Measurements from ENCODE around the gene TSC22D2. TPM values are rescaled to one million over a fixed set of nuclear protein-coding genes. Genes with fewer than 3 reads are reported as not detected.

The TSC22D2 gene
- total and polyA plus RNA-seq, 8 donors = 7.1 to 32.2 (median 17.9) TPM

GRCh38 chr3:150378301-150378748 is 29.8 kb upstream of the TSC22D2 start:
- 78 to 92% (median 86%) methylated on average over 6 of the region's 6 CpGs for WGBS, 5 donors
- no peaks in the 10 kb centered on the region for H3K27me3 ChIP-seq
- TF ChIP-seq CTCF (IDR thresholded peaks at IDR 0.05) (no peak), EP300 (IDR thresholded peaks at IDR 0.05) (no peak), POLR2A (IDR thresholded peaks at IDR 0.05) (no peak), POLR2AphosphoS5 (IDR thresholded peaks at IDR 0.05) (no peak)
- H3K9me3 ChIP-seq = no peaks in the 10 kb centered on the region
- intact Hi-C loops (cut with DNase I; ENCODE audit: low total_unique reads) = no loop called here
- no peak overlapping the region for H3K27ac ChIP-seq
- DNase-seq = no peak
- peaks cover 0 to 4% (median 0%) of the 10 kb centered on the region in 4 donors for H3K4me1 ChIP-seq
- no peak overlapping the region for H3K4me3 ChIP-seq
- no peaks in the 10 kb centered on the region for H3K36me3 ChIP-seq

GRCh38 chr3:150379469-150379868 is 28.6 kb upstream of the TSC22D2 start:
- H3K36me3 ChIP-seq = no peaks in the 10 kb centered on the region
- TF ChIP-seq EP300 (IDR thresholded peaks at IDR 0.05) (no peak), CTCF (IDR thresholded peaks at IDR 0.05) (no peak), POLR2A (IDR thresholded peaks at IDR 0.05) (no peak), POLR2AphosphoS5 (IDR thresholded peaks at IDR 0.05) (no peak)
- H3K27me3 ChIP-seq = no peaks in the 10 kb centered on the region
- no peaks in the 10 kb centered on the region for H3K9me3 ChIP-seq
- H3K4me3 ChIP-seq = no peak overlapping the region
- intact Hi-C loops (cut with DNase I; ENCODE audit: low total_unique reads) = no loop called here
- no peak for DNase-seq
- 92 to 100% (median 100%) methylated on average over 1 of the region's 1 CpG for WGBS, 5 donors
- H3K4me1 ChIP-seq = peaks cover 0 to 4% (median 0%) of the 10 kb centered on the region in 4 donors
- H3K27ac ChIP-seq = no peak overlapping the region

- Histone ChIP-seq H3K4me1 (peaks cover 0 to 11% (median 0%) of the 10 kb centered on the region in 4 donors), H3K27ac (no peak overlapping the region), H3K9me3 (no peaks in the 10 kb centered on the region), H3K4me3 (peak overlapping the region in 1 of 4 donors; percentile 7), H3K36me3 (no peaks in the 10 kb centered on the region), H3K27me3 (no peaks in the 10 kb centered on the region)
- DNase-seq = peak in 1 of 2 donors; percentile 82
- WGBS, 5 donors = 60 to 66% (median 62%) methylated on average over 17 of the region's 17 CpGs
- TF ChIP-seq CTCF (IDR thresholded peaks at IDR 0.05) = peak in 1 of 7 experiments; percentile 10
- TF ChIP-seq EP300 (IDR thresholded peaks at IDR 0.05) = no peak
- TF ChIP-seq POLR2AphosphoS5 (IDR thresholded peaks at IDR 0.05) = no peak
- intact Hi-C loops (cut with DNase I; ENCODE audit: low total_unique reads) = no loop called here
Observed at GRCh38 chr3:150384296-150385212, 23.5 kb upstream of the TSC22D2 start.

GRCh38 chr3:150385296-150386242 is 22.5 kb upstream of the TSC22D2 start:
- Histone ChIP-seq H3K4me1 (peaks cover 0 to 11% (median 0%) of the 10 kb centered on the region in 4 donors), H3K27me3 (no peaks in the 10 kb centered on the region), H3K9me3 (no peaks in the 10 kb centered on the region), H3K36me3 (no peaks in the 10 kb centered on the region), H3K27ac (no peak overlapping the region), H3K4me3 (no peak overlapping the region)
- 71 to 84% (median 79%) methylated on average over 6 of the region's 6 CpGs for WGBS, 5 donors
- intact Hi-C loops (cut with DNase I; ENCODE audit: low total_unique reads) = no loop called here
- TF ChIP-seq POLR2AphosphoS5 (IDR thresholded peaks at IDR 0.05) (no peak), CTCF (IDR thresholded peaks at IDR 0.05) (no peak), EP300 (IDR thresholded peaks at IDR 0.05) (no peak), POLR2A (IDR thresholded peaks at IDR 0.05) (no peak)
- no peak for DNase-seq

All from stomach (tissue), 9 donors.